ENCODE measurements around the gene PTDSS2. TPM values are rescaled to one million over a fixed set of nuclear protein-coding genes. Genes with fewer than 3 reads are reported as not detected.

Gene PTDSS2
- total and polyA plus RNA-seq, 2 donors (not counting 1 experiment from before 2014, with no cell fraction given): 22.1 to 29.0 TPM

Small RNA genes lying within 50 kb of the gene (small RNA-seq; reads per million reads assigned to genes)
- gene RN7SL838P (ENCODE audit: insufficient read length, low read depth, low replicate concordance): not detected

Other genes with a start within 250 kb of the PTDSS2 start
- gene BET1L, start 242.9 kb upstream of the PTDSS2 start, total RNA-seq: 69.1 and 72.2 TPM in 2 replicates
- gene BET1L, start 242.9 kb upstream of the PTDSS2 start, polyA plus RNA-seq: 43.9 and 49.3 TPM in 2 replicates
- 102 and 110 TPM in 2 replicates for gene RIC8A, start 242.6 kb upstream of the PTDSS2 start, total RNA-seq
- gene RIC8A, start 242.6 kb upstream of the PTDSS2 start, polyA plus RNA-seq: 90.0 and 100 TPM in 2 replicates
- 27.9 and 33.6 TPM in 2 replicates for gene SIRT3, start 213.9 kb upstream of the PTDSS2 start, total RNA-seq
- gene SIRT3, start 213.9 kb upstream of the PTDSS2 start, polyA plus RNA-seq: 22.9 and 50.5 TPM in 2 replicates
- gene PSMD13, start 213.3 kb upstream of the PTDSS2 start, total RNA-seq: 96.2 and 104 TPM in 2 replicates
- gene PSMD13, start 213.3 kb upstream of the PTDSS2 start, polyA plus RNA-seq: 98.0 and 111 TPM in 2 replicates
- 2.5 and 2.7 TPM in 2 replicates for gene NLRP6, start 171.9 kb upstream of the PTDSS2 start, total RNA-seq
- 0.92 and 1.4 TPM in 2 replicates for gene NLRP6, start 171.9 kb upstream of the PTDSS2 start, polyA plus RNA-seq
- gene PGGHG, start 161.2 kb upstream of the PTDSS2 start, total RNA-seq: 159 and 169 TPM in 2 replicates
- 152 and 264 TPM in 2 replicates for gene PGGHG, start 161.2 kb upstream of the PTDSS2 start, polyA plus RNA-seq
- gene IFITM5, start 150.8 kb upstream of the PTDSS2 start, total RNA-seq: not detected in 2 replicates
- not detected in 2 replicates for gene IFITM5, start 150.8 kb upstream of the PTDSS2 start, polyA plus RNA-seq
- 72.1 and 76.1 TPM in 2 replicates for gene IFITM2, start 142.5 kb upstream of the PTDSS2 start, total RNA-seq
- gene IFITM2, start 142.5 kb upstream of the PTDSS2 start, polyA plus RNA-seq: 207 and 451 TPM in 2 replicates
- gene IFITM1, start 136.2 kb upstream of the PTDSS2 start, total RNA-seq: 19.5 and 19.7 TPM in 2 replicates
- 70.6 and 83.7 TPM in 2 replicates for gene IFITM1, start 136.2 kb upstream of the PTDSS2 start, polyA plus RNA-seq
- gene IFITM3, start 129.4 kb upstream of the PTDSS2 start, total RNA-seq: 9.8 and 16.5 TPM in 2 replicates
- 1.6 and 5.2 TPM in 2 replicates for gene IFITM3, start 129.4 kb upstream of the PTDSS2 start, polyA plus RNA-seq
- gene B4GALNT4, start 80.8 kb upstream of the PTDSS2 start, total RNA-seq: not detected in 2 replicates
- 0.07 TPM in 1 of 2 replicates, not detected in the other for gene B4GALNT4, start 80.8 kb upstream of the PTDSS2 start, polyA plus RNA-seq
- gene PKP3, start 56.1 kb upstream of the PTDSS2 start, total RNA-seq: 0.39 TPM in 1 of 2 replicates, not detected in the other
- gene PKP3, start 56.1 kb upstream of the PTDSS2 start, polyA plus RNA-seq: 0.16 and 0.78 TPM in 2 replicates
- 66.6 and 73.8 TPM in 2 replicates for gene SIGIRR, start 35.3 kb upstream of the PTDSS2 start, total RNA-seq
- 92.1 and 145 TPM in 2 replicates for gene SIGIRR, start 35.3 kb upstream of the PTDSS2 start, polyA plus RNA-seq
- gene ANO9, start 8.3 kb upstream of the PTDSS2 start, total RNA-seq: 62.0 and 63.9 TPM in 2 replicates
- 94.1 and 107 TPM in 2 replicates for gene ANO9, start 8.3 kb upstream of the PTDSS2 start, polyA plus RNA-seq
- 76.2 and 81.0 TPM in 2 replicates for gene RNH1, start 57.0 kb downstream of the PTDSS2 start, total RNA-seq
- 156 and 159 TPM in 2 replicates for gene RNH1, start 57.0 kb downstream of the PTDSS2 start, polyA plus RNA-seq
- gene HRAS, start 85.3 kb downstream of the PTDSS2 start, total RNA-seq: 63.5 and 66.2 TPM in 2 replicates
- 86.0 and 110 TPM in 2 replicates for gene HRAS, start 85.3 kb downstream of the PTDSS2 start, polyA plus RNA-seq
- 15.8 and 16.6 TPM in 2 replicates for gene LRRC56, start 87.2 kb downstream of the PTDSS2 start, total RNA-seq
- gene LRRC56, start 87.2 kb downstream of the PTDSS2 start, polyA plus RNA-seq: 6.6 and 11.8 TPM in 2 replicates
- 19.7 and 21.4 TPM in 2 replicates for gene LMNTD2, start 110.5 kb downstream of the PTDSS2 start, total RNA-seq
- 29.6 and 34.9 TPM in 2 replicates for gene LMNTD2, start 110.5 kb downstream of the PTDSS2 start, polyA plus RNA-seq
- gene RASSF7, start 110.7 kb downstream of the PTDSS2 start, total RNA-seq: 24.7 and 29.8 TPM in 2 replicates
- 59.0 and 89.3 TPM in 2 replicates for gene RASSF7, start 110.7 kb downstream of the PTDSS2 start, polyA plus RNA-seq
- gene PHRF1, start 126.2 kb downstream of the PTDSS2 start, total RNA-seq: 57.9 and 63.5 TPM in 2 replicates
- 21.2 and 22.3 TPM in 2 replicates for gene PHRF1, start 126.2 kb downstream of the PTDSS2 start, polyA plus RNA-seq
- gene IRF7, start 165.7 kb downstream of the PTDSS2 start, total RNA-seq: 136 and 147 TPM in 2 replicates
- 170 and 184 TPM in 2 replicates for gene IRF7, start 165.7 kb downstream of the PTDSS2 start, polyA plus RNA-seq
- gene CDHR5, start 174.7 kb downstream of the PTDSS2 start, total RNA-seq: not detected in 2 replicates
- gene CDHR5, start 174.7 kb downstream of the PTDSS2 start, polyA plus RNA-seq: 0.04 and 0.09 TPM in 2 replicates
- not detected in 2 replicates for gene SCT, start 176.9 kb downstream of the PTDSS2 start, total RNA-seq
- gene SCT, start 176.9 kb downstream of the PTDSS2 start, polyA plus RNA-seq: not detected in 2 replicates
- gene DRD4, start 187.0 kb downstream of the PTDSS2 start, total RNA-seq: 1.3 TPM in 1 of 2 replicates, not detected in the other
- gene DRD4, start 187.0 kb downstream of the PTDSS2 start, polyA plus RNA-seq: 0.17 TPM in 1 of 2 replicates, not detected in the other
- 53.6 and 58.6 TPM in 2 replicates for gene DEAF1, start 244.9 kb downstream of the PTDSS2 start, total RNA-seq
- gene DEAF1, start 244.9 kb downstream of the PTDSS2 start, polyA plus RNA-seq: 31.8 and 32.7 TPM in 2 replicates
- 77.8 and 84.1 TPM in 2 replicates for gene TMEM80, start 245.5 kb downstream of the PTDSS2 start, total RNA-seq
- 56.9 and 72.5 TPM in 2 replicates for gene TMEM80, start 245.5 kb downstream of the PTDSS2 start, polyA plus RNA-seq

All from B cell (primary cell).